NCI-H2196 (cell line): ENCODE measurements around the gene COPS2.

ENCODE experiments used
- DNase-seq: peaks from one replicate; lab custom pipeline; 2025; ENCODE audit not compliant: unreplicated experiment; lab: John Stamatoyannopoulos, UW

Gene COPS2

GRCh38 chr15:49163678-49164077, 8.3 kb upstream of the COPS2 start:
- DNase-seq: no peak

GRCh38 chr15:49155834-49156627, 632 bp upstream of the COPS2 start:
- DNase-seq: no peak

DNA sequence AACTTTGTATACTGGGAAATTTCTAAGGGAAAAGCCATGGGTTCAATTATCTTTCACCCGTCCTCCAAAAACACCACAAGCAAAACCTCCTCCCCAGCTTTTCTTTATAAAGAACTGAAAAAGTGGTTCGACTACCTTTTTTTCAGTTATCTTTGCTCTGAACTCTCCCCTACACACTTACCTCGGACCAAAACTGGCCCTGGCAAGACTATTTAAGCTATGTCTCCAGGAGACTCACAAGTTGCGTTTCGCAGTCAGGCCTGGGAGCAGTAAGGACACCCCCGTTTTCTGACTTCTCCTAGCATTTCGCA, 645 bp downstream of the COPS2 start:
- no peak for DNase-seq

- DNase-seq: no peak
Measured at GRCh38 chr15:49154359-49154758, 1.0 kb downstream of the COPS2 start.

DNA sequence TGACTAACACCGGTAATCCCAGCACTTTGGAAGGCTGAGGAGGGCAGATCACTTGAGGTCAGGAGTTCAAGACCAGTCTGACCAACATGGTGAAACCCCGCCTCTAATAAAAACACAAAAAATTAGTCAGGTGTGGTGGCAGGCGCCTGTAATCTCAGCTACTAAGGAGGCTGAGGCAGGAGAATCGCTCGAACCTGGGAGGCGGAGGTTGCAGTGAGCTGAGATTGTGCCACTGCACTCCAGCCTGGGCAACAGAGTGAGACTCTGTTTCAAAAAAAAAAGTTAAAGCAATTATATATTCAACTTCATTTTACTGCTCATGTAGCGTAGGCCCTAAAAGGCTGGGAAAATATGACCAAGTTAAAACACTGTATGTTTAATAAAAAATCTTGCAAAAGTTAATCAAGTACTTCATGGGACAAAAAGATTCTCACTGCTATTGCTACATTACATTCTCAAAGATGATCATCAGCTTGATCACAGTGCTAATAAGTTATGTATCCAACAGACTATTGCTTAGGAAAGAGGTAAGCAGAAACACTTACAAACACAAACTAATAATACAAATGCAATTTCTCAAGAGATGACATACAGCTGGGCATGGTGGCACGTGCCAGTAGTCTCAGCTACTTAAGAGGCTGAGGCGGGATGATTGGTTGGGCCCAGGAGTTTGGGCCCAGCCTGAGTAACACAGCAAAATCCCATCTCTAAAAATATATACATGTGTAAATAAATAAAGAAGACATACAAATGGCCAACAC, 2.7 kb downstream of the COPS2 start:
- no peak for DNase-seq

- DNase-seq: no peak
Measured at GRCh38 chr15:49151831-49152230, 3.6 kb downstream of the COPS2 start.

DNA sequence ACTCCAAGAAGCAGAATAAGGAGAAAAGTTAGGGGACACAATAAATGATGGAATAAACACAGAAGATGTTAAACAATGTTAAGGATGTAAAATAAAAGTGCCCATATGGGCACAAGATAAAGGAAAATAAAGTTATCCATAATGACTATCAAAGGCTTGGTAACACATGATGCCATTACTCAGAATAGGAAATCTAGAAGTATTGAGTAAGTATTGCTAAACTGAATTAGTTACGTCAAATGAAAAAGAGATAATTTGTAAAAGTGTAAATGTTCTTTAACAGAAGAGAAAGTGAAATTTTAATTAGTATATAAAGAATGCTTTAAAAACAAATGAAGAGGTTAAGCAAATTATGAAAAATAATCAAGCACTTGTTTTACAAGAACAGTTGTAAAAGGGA, 6.7 kb downstream of the COPS2 start:
- DNase-seq: no peak

DNA sequence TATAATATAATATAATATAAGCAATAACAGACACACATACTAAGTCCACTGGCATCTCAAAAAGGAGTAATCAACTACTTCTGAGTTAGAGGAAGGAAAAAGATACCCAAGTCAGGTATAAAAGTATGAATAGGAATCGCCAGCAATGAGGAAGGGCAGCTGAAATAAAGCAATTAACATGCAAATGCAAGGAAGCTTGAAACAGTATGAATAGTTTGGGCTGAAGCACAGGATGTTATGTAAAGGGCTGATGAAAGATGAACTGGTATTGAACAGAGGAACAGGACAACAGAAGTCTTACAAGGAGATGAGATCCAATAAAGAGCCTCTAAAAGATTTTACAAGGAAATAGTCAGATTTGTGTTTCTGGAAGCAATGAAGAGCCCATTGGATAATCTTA, 7.1 kb downstream of the COPS2 start:
- DNase-seq: no peak

GRCh38 chr15:49145651-49146609, 9.5 kb downstream of the COPS2 start:
- peak; percentile 27 for DNase-seq

GRCh38 chr15:49137861-49138260, 17.5 kb downstream of the COPS2 start:
- DNase-seq: no peak

DNA sequence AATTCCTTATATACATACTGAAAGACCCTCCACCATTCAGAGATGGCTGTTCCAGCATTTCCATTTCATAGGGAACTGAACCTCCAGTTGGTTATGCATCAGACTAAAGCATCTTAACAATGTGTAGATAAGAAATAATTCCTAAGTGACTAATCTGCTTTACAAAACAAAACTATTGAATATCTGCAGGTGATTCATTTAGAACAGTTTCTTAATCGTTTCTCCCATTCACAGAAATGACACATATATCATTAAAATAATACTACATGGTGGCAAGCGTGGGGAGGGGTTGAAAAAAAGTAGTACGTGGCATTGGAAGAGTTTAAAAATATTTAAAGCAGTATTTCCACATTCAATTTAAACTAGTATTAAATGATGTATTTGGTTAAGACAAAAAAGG, 19.5 kb downstream of the COPS2 start:
- DNase-seq: no peak

DNA sequence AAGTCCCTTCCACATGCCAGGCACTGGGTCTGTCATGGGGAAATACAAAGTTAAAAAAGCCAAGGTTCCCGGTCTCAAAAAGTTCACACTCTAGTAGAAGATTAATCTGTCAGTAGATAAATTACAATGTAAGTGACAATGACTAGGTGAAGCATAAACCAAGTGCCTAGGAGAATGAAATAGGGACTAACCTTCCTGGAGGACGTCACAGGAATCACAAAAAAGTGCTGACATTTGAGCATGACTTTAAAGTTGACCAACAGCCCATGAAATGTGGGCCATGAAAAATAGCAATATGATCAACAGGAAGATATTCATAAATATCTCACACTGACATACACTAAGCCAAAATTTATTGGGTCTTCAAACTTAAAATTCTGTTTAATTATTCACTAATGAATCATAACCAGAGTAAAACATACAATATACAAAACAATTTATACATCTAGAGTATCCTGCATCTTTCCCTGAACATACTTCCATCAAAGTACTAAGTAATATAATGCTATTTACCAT, 20.0 kb downstream of the COPS2 start:
- no peak for DNase-seq

- no peak for DNase-seq
Measured at GRCh38 chr15:49134683-49135341, 20.6 kb downstream of the COPS2 start.

- no peak for DNase-seq
Measured at GRCh38 chr15:49131403-49131802, 24.0 kb downstream of the COPS2 start.

- DNase-seq: no peak
Measured at GRCh38 chr15:49124371-49124770, 31.0 kb downstream of the COPS2 start.

DNA sequence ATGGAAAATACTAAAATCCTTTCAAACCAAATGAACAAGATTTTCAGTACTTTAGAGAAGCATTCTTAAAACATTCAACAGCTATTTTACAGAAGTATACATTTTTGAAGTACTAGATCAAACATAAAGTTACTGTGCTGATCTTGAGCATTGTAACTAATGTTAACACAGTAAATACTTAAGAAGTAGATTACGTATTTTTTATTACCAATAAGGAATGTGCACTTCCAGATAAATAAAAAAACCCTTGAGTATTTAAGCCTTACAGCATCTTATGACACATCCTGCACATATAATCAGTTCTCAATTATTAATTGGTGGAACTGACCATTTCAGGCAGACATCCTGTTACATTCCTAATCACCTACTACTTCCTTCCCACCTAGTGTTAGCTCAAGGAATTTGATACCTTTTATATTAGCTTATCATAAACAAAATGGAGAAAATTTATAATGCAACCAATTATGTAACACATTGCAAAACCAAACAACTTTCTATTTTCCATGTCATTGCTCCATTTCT, 32.8 kb downstream of the COPS2 start:
- DNase-seq: no peak

DNA sequence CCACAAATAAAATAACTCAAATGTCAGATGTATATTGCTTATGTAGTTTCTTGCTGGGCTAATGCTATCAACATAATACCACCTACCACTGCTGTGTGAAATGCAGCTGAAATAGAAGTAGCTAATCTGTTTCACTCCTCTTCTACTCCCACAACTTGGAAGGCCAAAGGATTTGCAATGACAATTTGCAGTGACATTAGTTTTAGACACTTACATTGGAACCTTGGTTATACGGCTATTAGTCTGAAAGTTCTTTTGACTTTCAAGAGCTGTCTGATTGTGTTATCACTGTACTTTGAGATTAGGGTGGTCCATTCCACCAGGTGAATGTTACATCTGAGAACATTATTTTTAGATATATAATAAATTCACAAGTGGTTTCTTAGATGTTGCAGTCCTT, 33.5 kb downstream of the COPS2 start:
- no peak for DNase-seq

DNA sequence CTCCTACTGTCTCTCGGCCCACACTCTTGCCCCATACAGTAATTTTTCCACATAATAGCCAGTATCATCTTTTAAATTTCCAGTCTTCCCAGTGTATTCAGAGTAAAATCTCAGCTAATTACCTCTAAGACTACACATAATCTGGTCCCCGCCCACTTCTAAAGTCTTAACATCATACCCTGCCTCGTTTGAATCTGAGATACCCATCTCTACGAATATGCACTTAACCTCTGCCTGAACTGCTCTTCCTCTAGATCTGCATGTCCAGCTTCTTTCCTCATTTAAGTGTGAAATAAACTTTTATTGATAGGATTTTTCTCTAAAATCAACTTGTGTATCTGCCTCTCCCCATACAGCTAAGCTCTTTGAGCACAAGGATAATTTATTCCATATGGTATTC, 34.6 kb downstream of the COPS2 start:
- DNase-seq: no peak

GRCh38 chr15:49116108-49116857, 39.1 kb downstream of the COPS2 start:
- DNase-seq: no peak

DNA sequence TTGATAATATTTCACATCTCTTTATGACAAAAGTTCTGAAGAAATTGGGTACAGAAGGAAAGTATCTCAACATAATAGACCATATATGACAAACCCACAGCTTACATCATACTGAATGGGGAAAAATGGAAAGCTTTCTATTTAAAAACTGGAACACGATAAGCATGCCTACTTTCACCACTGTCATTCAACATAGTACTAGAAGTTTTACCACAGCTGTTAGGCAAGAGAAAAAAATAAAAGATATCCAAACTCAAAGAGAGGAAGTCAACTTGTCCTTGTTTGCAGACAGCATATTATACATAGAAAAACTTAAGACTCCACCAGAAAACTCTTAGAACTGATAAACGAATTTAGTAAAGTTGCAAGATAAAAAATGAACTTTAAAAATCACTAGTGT, 40.3 kb downstream of the COPS2 start:
- no peak for DNase-seq
